GM23338 (cell line): Measurements from ENCODE around the gene MTCH2. TPM values are rescaled to one million over a fixed set of nuclear protein-coding genes. Genes with fewer than 3 reads are reported as not detected.

Source experiments
- ATAC-seq: fragments of 200-7000 bp; cut with Tn5 transposase; 3 replicates; pipeline ENCODE4 v1.9.1; 2020
- DNase-seq: peaks from one replicate; pipeline ENCODE4 v3.0.0-alpha.2; 2015; ENCODE audit warnings: low spot score
- H2AFZ ChIP-seq: fragments of 200-600 bp; sonication (generic); 2 replicates; pipeline ENCODE4 v1.8.0; 2016; ENCODE audit warnings: antibody characterized with exemption, mild to moderate bottlenecking, moderate library complexity
- H3F3A ChIP-seq: fragments of 200-600 bp; sonication (generic); replicated peaks from 2 replicates; pipeline ENCODE4 v1.8.0; 2017; ENCODE audit warnings: antibody characterized with exemption, mixed run types, low read depth
- H3K27ac ChIP-seq: fragments of 200-600 bp; sonication (generic); 2 replicates; pipeline ENCODE4 v1.6.1; 2016; ENCODE audit warnings: low read depth
- H3K27me3 ChIP-seq: fragments of 200-600 bp; sonication (generic); 2 replicates; pipeline ENCODE4 v1.8.0; 2016; ENCODE audit warnings: mild to moderate bottlenecking, mixed run types, moderate library complexity; ENCODE audit not compliant: insufficient read depth
- H3K36me3 ChIP-seq: fragments of 200-600 bp; sonication (generic); 2 replicates; pipeline ENCODE4 v1.8.0; 2016; ENCODE audit warnings: mild to moderate bottlenecking; ENCODE audit not compliant: insufficient read depth
- H3K4me1 ChIP-seq: fragments of 200-600 bp; sonication (generic); 2 replicates; pipeline ENCODE4 v1.8.0; 2016; ENCODE audit warnings: mild to moderate bottlenecking, moderate library complexity; ENCODE audit not compliant: insufficient read depth
- H3K4me2 ChIP-seq: fragments of 200-600 bp; sonication (generic); 2 replicates; pipeline ENCODE4 v1.7.1; 2017; ENCODE audit warnings: mixed run types
- H3K4me3 ChIP-seq: fragments of 200-600 bp; sonication (generic); 2 replicates; pipeline ENCODE4 v1.6.1; 2016; ENCODE audit warnings: mixed run types
- H3K79me2 ChIP-seq: fragments of 200-600 bp; sonication (generic); replicated peaks from 2 replicates; pipeline ENCODE4 v1.8.0; 2017; ENCODE audit warnings: mild to moderate bottlenecking; ENCODE audit not compliant: insufficient read depth
- H3K9me2 ChIP-seq: fragments of 200-600 bp; sonication (generic); 2 replicates; pipeline ENCODE4 v1.8.0; 2017; ENCODE audit not compliant: insufficient read depth
- H4K20me1 ChIP-seq: fragments of 200-600 bp; sonication (generic); replicated peaks from 2 replicates; pipeline ENCODE4 v1.8.0; 2017; ENCODE audit warnings: mild to moderate bottlenecking; ENCODE audit not compliant: insufficient read depth
- H3K27ac Mint-ChIP-seq: 2 replicates; pipeline ENCODE4 v1.8.0; 2020; ENCODE audit warnings: inconsistent platforms, mild to moderate bottlenecking, moderate library complexity, mixed read lengths
- H3K27me3 Mint-ChIP-seq: 3 replicates; pipeline ENCODE4 v1.8.0; 2022; ENCODE audit warnings: low read depth, mild to moderate bottlenecking, moderate library complexity, mixed read lengths, inconsistent platforms; ENCODE audit not compliant: insufficient read depth, poor library complexity
- H3K36me3 Mint-ChIP-seq: 3 replicates; pipeline ENCODE4 v1.8.0; 2021; ENCODE audit warnings: low read depth, mild to moderate bottlenecking, inconsistent platforms, moderate library complexity, mixed read lengths
- H3K4me1 Mint-ChIP-seq: 3 replicates; pipeline ENCODE4 v1.8.0; 2020; ENCODE audit warnings: mild to moderate bottlenecking, inconsistent platforms, mixed read lengths
- H3K4me3 Mint-ChIP-seq: 3 replicates; pipeline ENCODE4 v1.8.0; 2021; ENCODE audit warnings: moderate library complexity, mild to moderate bottlenecking, inconsistent platforms, mixed read lengths
- H3K9me3 Mint-ChIP-seq: 3 replicates; pipeline ENCODE4 v1.8.0; 2020; ENCODE audit warnings: moderate library complexity, mild to moderate bottlenecking, inconsistent platforms, mixed read lengths
- CREB1 ChIP-seq: fragments of 250-450 bp; sonication (Bioruptor Pico); IDR thresholded peaks from 2 replicates; pipeline ENCODE4 v1.5.0; 2020; ENCODE audit warnings: low read depth, mild to moderate bottlenecking, moderate library complexity
- CTCF ChIP-seq, 2 experiments: fragments of 200-600 bp in 1 of 2; sonication (generic) in 1 of 2; conservative IDR thresholded peaks; 2 replicates each; pipeline versions ENCODE4 v1.5.1 to v1.6.1; 2016 to 2017; ENCODE audit warnings: antibody characterized with exemption in 2 of 2, low read depth in 2 of 2, mild to moderate bottlenecking in 2 of 2, moderate library complexity in 1 of 2
- EZH2 ChIP-seq: fragments of 200-600 bp; sonication (generic); IDR thresholded peaks from one replicate; pipeline ENCODE4 v1.8.0; 2017; ENCODE audit warnings: antibody characterized with exemption, mild to moderate bottlenecking, low read depth; ENCODE audit not compliant: unreplicated experiment
- EZH2phosphoT487 ChIP-seq: fragments of 200-600 bp; sonication (generic); IDR thresholded peaks from one replicate; pipeline ENCODE4 v1.8.1; 2018; ENCODE audit warnings: antibody characterized with exemption; ENCODE audit not compliant: unreplicated experiment
- JUNB ChIP-seq: IDR thresholded peaks from one replicate; pipeline ENCODE4 v1.6.1; 2016; ENCODE audit warnings: antibody characterized with exemption; ENCODE audit not compliant: unreplicated experiment
- NANOG ChIP-seq: IDR thresholded peaks from 2 replicates; pipeline ENCODE4 v1.6.1; 2016; ENCODE audit warnings: antibody characterized with exemption, borderline replicate concordance
- POLR2AphosphoS5 ChIP-seq: IDR thresholded peaks from 2 replicates; pipeline ENCODE4 v1.6.1; 2016; ENCODE audit warnings: antibody characterized with exemption, low read depth
- STAT1 ChIP-seq: IDR thresholded peaks from one replicate; pipeline ENCODE4 v1.6.1; 2016; ENCODE audit warnings: antibody characterized with exemption; ENCODE audit not compliant: unreplicated experiment
- ZNF114 ChIP-seq: fragments of 250-450 bp; sonication (Bioruptor Pico); IDR thresholded peaks from 2 replicates; pipeline ENCODE4 v1.5.0; 2020; ENCODE audit warnings: mild to moderate bottlenecking, moderate library complexity
- ZNF331 ChIP-seq: fragments of 250-450 bp; sonication (Bioruptor Pico); IDR thresholded peaks from 2 replicates; pipeline ENCODE4 v1.5.0; 2020; ENCODE audit warnings: low read depth, mild to moderate bottlenecking, moderate library complexity
- ZNF462 ChIP-seq: fragments of 250-450 bp; sonication (Bioruptor Pico); IDR thresholded peaks from 2 replicates; pipeline ENCODE4 v1.5.0; 2020; ENCODE audit warnings: mild to moderate bottlenecking, moderate library complexity
- polyA plus RNA-seq: library from polyadenylated mRNA; unstranded; fragments of >200 nt; fragmentation: Nextera tagmentation; extraction: Ambion mirVana; gene quantifications from 2 replicates; pipeline ENCODE4 v1.2.1, GENCODE V29; 2016
- total RNA-seq: library from RNA; depleted of rRNA; stranded (reverse); fragments of >200 nt; shearing (Covaris generic); gene quantifications from 2 replicates; pipeline ENCODE4 v1.2.3, GENCODE V29; 2014
- TF ChIP-seq, protein P1 (sequence below): IDR thresholded peaks from one replicate; pipeline ENCODE4 v1.6.1; 2018; ENCODE audit warnings: antibody characterized with exemption; ENCODE audit not compliant: unreplicated experiment
- TF ChIP-seq, protein P2 (sequence below): IDR thresholded peaks from 2 replicates; pipeline ENCODE4 v1.6.1; 2016; ENCODE audit warnings: antibody characterized with exemption

Gene MTCH2
- total and polyA plus RNA-seq, 2 experiments from 2014 or later: 90.9 to 155 TPM

GRCh38 chr11:47686151-47686550, 43.8 kb upstream of the MTCH2 start:
- no peaks in the 10 kb centered on the region; the same call in 1 of the 2 replicates for H4K20me1 ChIP-seq
- H3K4me3 ChIP-seq: no peak overlapping the region
- no peak overlapping the region for H3K4me2 ChIP-seq
- Mint-ChIP-seq H3K27me3 (peaks cover 6% of the 10 kb centered on the region), H3K27ac (no peak overlapping the region), H3K36me3 (no peaks in the 10 kb centered on the region), H3K4me1 (no peaks in the 10 kb centered on the region), H3K9me3 (no peaks in the 10 kb centered on the region), H3K4me3 (no peak overlapping the region)
- no peak overlapping the region for H2AFZ ChIP-seq
- no peaks in the 10 kb centered on the region for H3K79me2 ChIP-seq
- H3K4me1 ChIP-seq: no peaks in the 10 kb centered on the region
- H3K9me2 ChIP-seq: no peaks in the 10 kb centered on the region
- H3K36me3 ChIP-seq: no peaks in the 10 kb centered on the region
- H3K27me3 ChIP-seq: no peaks in the 10 kb centered on the region
- DNase-seq: no peak
- H3K27ac ChIP-seq: no peak overlapping the region
- no peaks in the 10 kb centered on the region for H3F3A ChIP-seq
- TF ChIP-seq CTCF (conservative IDR thresholded peaks at IDR 0.05; ENCODE audit: low read depth in 2 of 2): no peak
- TF ChIP-seq STAT1: no peak
- no peak for TF ChIP-seq EZH2phosphoT487
- TF ChIP-seq EZH2: no peak
- TF ChIP-seq NANOG: no peak
- TF ChIP-seq POLR2AphosphoS5: no peak
- no peak for TF ChIP-seq ZNF331 (CRISPR knock-in tag)
- TF ChIP-seq, protein P1, sequence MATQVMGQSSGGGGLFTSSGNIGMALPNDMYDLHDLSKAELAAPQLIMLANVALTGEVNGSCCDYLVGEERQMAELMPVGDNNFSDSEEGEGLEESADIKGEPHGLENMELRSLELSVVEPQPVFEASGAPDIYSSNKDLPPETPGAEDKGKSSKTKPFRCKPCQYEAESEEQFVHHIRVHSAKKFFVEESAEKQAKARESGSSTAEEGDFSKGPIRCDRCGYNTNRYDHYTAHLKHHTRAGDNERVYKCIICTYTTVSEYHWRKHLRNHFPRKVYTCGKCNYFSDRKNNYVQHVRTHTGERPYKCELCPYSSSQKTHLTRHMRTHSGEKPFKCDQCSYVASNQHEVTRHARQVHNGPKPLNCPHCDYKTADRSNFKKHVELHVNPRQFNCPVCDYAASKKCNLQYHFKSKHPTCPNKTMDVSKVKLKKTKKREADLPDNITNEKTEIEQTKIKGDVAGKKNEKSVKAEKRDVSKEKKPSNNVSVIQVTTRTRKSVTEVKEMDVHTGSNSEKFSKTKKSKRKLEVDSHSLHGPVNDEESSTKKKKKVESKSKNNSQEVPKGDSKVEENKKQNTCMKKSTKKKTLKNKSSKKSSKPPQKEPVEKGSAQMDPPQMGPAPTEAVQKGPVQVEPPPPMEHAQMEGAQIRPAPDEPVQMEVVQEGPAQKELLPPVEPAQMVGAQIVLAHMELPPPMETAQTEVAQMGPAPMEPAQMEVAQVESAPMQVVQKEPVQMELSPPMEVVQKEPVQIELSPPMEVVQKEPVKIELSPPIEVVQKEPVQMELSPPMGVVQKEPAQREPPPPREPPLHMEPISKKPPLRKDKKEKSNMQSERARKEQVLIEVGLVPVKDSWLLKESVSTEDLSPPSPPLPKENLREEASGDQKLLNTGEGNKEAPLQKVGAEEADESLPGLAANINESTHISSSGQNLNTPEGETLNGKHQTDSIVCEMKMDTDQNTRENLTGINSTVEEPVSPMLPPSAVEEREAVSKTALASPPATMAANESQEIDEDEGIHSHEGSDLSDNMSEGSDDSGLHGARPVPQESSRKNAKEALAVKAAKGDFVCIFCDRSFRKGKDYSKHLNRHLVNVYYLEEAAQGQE: no peak
- TF ChIP-seq JUNB: no peak
- no peak for TF ChIP-seq ZNF462 (CRISPR knock-in tag)
- no peak for TF ChIP-seq CREB1 (CRISPR knock-in tag)
- no peak for TF ChIP-seq ZNF114 (CRISPR knock-in tag)
- TF ChIP-seq, protein P2, sequence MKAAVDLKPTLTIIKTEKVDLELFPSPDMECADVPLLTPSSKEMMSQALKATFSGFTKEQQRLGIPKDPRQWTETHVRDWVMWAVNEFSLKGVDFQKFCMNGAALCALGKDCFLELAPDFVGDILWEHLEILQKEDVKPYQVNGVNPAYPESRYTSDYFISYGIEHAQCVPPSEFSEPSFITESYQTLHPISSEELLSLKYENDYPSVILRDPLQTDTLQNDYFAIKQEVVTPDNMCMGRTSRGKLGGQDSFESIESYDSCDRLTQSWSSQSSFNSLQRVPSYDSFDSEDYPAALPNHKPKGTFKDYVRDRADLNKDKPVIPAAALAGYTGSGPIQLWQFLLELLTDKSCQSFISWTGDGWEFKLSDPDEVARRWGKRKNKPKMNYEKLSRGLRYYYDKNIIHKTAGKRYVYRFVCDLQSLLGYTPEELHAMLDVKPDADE: no peak
- ATAC-seq: no peak
